Heart right ventricle (tissue), 16 donors: ENCODE data around the gene ADH1C. TPM values are rescaled to one million over a fixed set of nuclear protein-coding genes. Genes with fewer than 3 reads are reported as not detected.
"Not testable (repeated sequence)": the region's sequence is repeated elsewhere in the genome, so short reads cannot be mapped to it uniquely, and the experiment has no call there.

Source experiments
- ATAC-seq, 8 donors: fragments of 200-7000 bp; cut with Tn5 transposase; one replicate each; pipeline ENCODE4 v1.9.1; 2020; ENCODE audit warnings: mild to moderate bottlenecking in 8 of 8, moderate library complexity in 8 of 8, moderate number of reproducible peaks in 1 of 8
- DNase-seq, 2 donors: peaks; one replicate each; pipeline ENCODE4 v3.0.0-alpha.2; 2020
- H3K27ac ChIP-seq, 10 donors: fragments of 200-600 bp; sonication (generic) in 2 of 10; one replicate each; pipeline versions ENCODE4 v1.5.0 to v1.8.0; 2020 to 2022; ENCODE audit warnings: mild to moderate bottlenecking in 3 of 10
- H3K27me3 ChIP-seq, 7 donors: fragments of 200-600 bp; one replicate each; pipeline ENCODE4 v1.8.0; 2021 to 2022; ENCODE audit warnings: mild to moderate bottlenecking in 2 of 7
- H3K36me3 ChIP-seq, 9 donors: fragments of 200-600 bp; sonication (generic) in 1 of 9; one replicate each; pipeline versions ENCODE4 v1.5.0 to v1.8.0; 2020 to 2022; ENCODE audit warnings: mild to moderate bottlenecking in 2 of 9
- H3K4me1 ChIP-seq, 9 donors: fragments of 200-600 bp; sonication (generic) in 1 of 9; one replicate each; pipeline versions ENCODE4 v1.5.0 to v1.8.0; 2020 to 2022; ENCODE audit warnings: mild to moderate bottlenecking in 4 of 9
- H3K4me3 ChIP-seq, 10 donors: fragments of 200-600 bp; sonication (generic) in 2 of 10; one replicate each; pipeline versions ENCODE4 v1.5.0 to v1.8.0; 2020 to 2022; ENCODE audit warnings: mild to moderate bottlenecking in 7 of 10, moderate library complexity in 2 of 10
- H3K9me3 ChIP-seq, 11 donors: fragments of 200-600 bp in 10 of 11; sonication (generic) in 2 of 11; one replicate each; pipeline versions ENCODE4 v1.5.0 to v1.8.0; 2013 to 2022; ENCODE audit warnings: mild to moderate bottlenecking in 2 of 11, control low read depth in 1 of 11, moderate library complexity in 1 of 11
- CTCF ChIP-seq, 9 donors: fragments of 200-600 bp; sonication (generic) in 2 of 9; IDR thresholded peaks; one replicate each; pipeline versions ENCODE4 v1.5.0 to v1.8.0; 2021 to 2022; ENCODE audit warnings: antibody characterized with exemption in 9 of 9, mild to moderate bottlenecking in 5 of 9, moderate library complexity in 1 of 9
- WGBS, 2 donors: extraction: QIAGEN DNeasy Blood & Tissue Kit; methylation state at CpG; one replicate each; pipeline ENCODE4 v1.1.7; 2013; ENCODE audit warnings: inconsistent platforms in 1 of 2; 5-methylcytosine and 5-hydroxymethylcytosine counted together
- intact Hi-C, 10 donors: fragments of 100-400 bp; cut with DNase I; formaldehyde crosslinking; loops; one replicate each; pipeline versions ENCODE4 v1.11.1 to v1.14.2; 2022
- polyA plus RNA-seq, 2 donors: library from polyadenylated mRNA; stranded (reverse); fragments of 200-250 nt; gene quantifications; one replicate each; pipeline ENCODE4 v1.2.3, GENCODE V29; 2013
- total RNA-seq, 10 donors: library from RNA; stranded (reverse); fragmentation: NEBNext Ultra II Directional in 3 of 10; extraction: Animal tissue kit (Norgen Biotek cat#: 25700) in 3 of 10; gene quantifications; one replicate each; pipeline versions ENCODE4 v1.2.1 to v1.2.4, GENCODE V29; 2021 to 2023
- donor health status: Arrhythmogenic right ventricular cardiomyopathy.
- donor health status: ischemic (EF 13 %, LVEDD 7.1; RV severe dilation, severe dysfunction).
- donor health status: healthy with polysubstance abuse.
- donor health status: DM: no; HTN: yes; CAD: no.
- donor health status: DM: no; HTN: no; CAD: no.
- donor health status: ischemic (EF 25% LVEDD 6.9; RV normal size, moderate dysfunction).
- donor health status: ischemic (EF 25% LVEDD 5.7; RV mildly dilated, moderate dysfunction).
- donor health status: healthy.
- donor health status: DM: yes; HTN: yes; CAD: no.
- donor health status: Ischemic cardiomyopathy.
- donor health status: ischemic (EF 35%, LVEDD 5.7; RV mildly dilated, moderate dysfunction).
- donor health status: nonischemic (EF 11% LVEDD 7.7; RV severe dilation, severe dysfunction).
- donor health status: DM: yes; HTN: yes; CAD: no.
- donor health status: PGD.
- donor health status: ischemic (EF 29% LVEDD 5.4; RV normal size, mild dysfunction).
- donor health status: nonischemic (EF 23%, LVEDD 6.1; RV moderate dilation, normal function).

ADH1C gene
- total and polyA plus RNA-seq, 12 donors: 0.85 to 8.6 (median 2.1) TPM

DNA sequence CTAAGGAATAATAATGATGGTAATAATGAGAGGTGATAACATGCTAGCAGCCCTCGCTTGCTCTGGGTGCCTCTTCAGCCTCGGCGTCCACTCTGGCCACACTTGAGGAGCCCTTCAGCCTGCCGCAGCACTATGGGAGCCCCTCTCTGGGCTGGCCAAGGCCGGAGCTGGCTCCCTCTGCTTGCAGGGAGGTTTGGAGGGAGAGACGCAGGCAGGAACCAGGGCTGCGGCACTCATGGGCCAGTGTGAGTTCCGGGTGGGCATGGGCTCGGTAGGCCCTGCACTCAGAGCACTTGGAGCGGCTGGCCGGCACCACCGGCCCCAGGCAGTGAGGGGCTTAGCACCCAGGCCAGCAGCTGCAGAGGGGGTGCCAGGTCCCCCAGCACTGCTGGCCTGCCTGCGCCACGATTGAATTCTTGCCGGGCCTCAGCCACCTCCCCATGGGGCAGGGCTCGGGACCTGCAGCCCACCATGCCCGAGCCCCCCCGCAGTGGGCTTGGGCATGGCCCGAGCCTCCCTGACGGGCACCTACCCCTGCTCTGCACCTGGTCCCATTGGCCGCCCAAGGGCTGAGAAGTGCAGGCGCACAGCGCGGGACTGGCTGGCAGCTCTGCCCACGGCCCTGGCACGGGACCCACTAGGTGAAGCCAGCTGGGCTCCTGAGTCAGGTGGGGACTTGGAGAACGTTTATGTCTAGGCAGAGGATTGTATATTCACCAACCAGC, 7.1 kb upstream of the ADH1C start:
- Histone ChIP-seq H3K27me3 (no peaks in the 10 kb centered on the region), H3K4me3 (no peak overlapping the region), H3K4me1 (peaks cover 0 to 9% (median 0%) of the 10 kb centered on the region in 9 donors), H3K27ac (no peak overlapping the region), H3K9me3 (peaks cover 0 to 22% (median 0%) of the 10 kb centered on the region in 11 donors), H3K36me3 (no peaks in the 10 kb centered on the region)
- ATAC-seq: no peak
- TF ChIP-seq CTCF (IDR thresholded peaks at IDR 0.05): no peak
- 88 to 91% methylated on average over 27 of the region's 27 CpGs for WGBS, 2 donors
- intact Hi-C loops: no loop called here
- DNase-seq: no peak

GRCh38 chr4:99357948-99358347, 5.4 kb upstream of the ADH1C start:
- H3K36me3 ChIP-seq: no peaks in the 10 kb centered on the region
- WGBS, 2 donors: 59 to 91% methylated on average over 2 of the region's 2 CpGs
- no peak overlapping the region for H3K4me3 ChIP-seq
- peaks cover 0 to 12% (median 0%) of the 10 kb centered on the region in 9 donors for H3K4me1 ChIP-seq
- no peak for DNase-seq
- H3K27me3 ChIP-seq: no peaks in the 10 kb centered on the region
- no peak for ATAC-seq
- intact Hi-C loops: no loop called here
- peaks cover 0 to 21% (median 0%) of the 10 kb centered on the region in 11 donors for H3K9me3 ChIP-seq
- H3K27ac ChIP-seq: no peak overlapping the region
- TF ChIP-seq CTCF (IDR thresholded peaks at IDR 0.05): no peak

DNA sequence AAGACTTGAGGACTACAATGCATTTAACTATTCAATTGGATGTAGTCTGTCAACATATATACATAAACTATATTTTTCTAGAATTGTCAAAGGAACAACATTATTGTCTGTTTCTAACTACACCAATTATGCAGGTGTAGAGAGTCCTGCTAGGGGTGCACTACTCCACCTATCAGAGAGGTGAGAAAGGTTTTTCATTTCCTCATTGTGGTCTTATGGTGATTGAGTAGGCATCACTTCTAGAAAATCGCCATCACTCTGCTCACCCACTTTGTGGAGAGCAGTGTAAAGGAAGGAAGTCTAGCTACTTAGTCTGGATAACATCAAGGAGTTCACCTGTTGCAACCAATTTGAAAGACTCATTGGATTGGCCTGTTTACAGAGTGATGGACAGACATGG, 4.4 kb upstream of the ADH1C start:
- ATAC-seq: no peak
- no peak for DNase-seq
- H3K27ac ChIP-seq: no peak overlapping the region
- H3K36me3 ChIP-seq: no peaks in the 10 kb centered on the region
- 88% methylated on average over 1 of the region's 1 CpG for WGBS, 2 donors
- intact Hi-C loops: no loop called here
- no peak for TF ChIP-seq CTCF (IDR thresholded peaks at IDR 0.05)
- H3K9me3 ChIP-seq: peaks cover 0 to 21% (median 0%) of the 10 kb centered on the region in 11 donors
- H3K4me3 ChIP-seq: no peak overlapping the region
- peaks cover 0 to 7% (median 0%) of the 10 kb centered on the region in 9 donors for H3K4me1 ChIP-seq
- no peaks in the 10 kb centered on the region for H3K27me3 ChIP-seq

GRCh38 chr4:99356149-99356548, 3.6 kb upstream of the ADH1C start:
- 74 to 79% methylated on average over 10 of the region's 10 CpGs for WGBS, 2 donors
- ATAC-seq, H3K4me1 ChIP-seq, DNase-seq, H3K36me3 ChIP-seq, H3K4me3 ChIP-seq, H3K27ac ChIP-seq, H3K27me3 ChIP-seq, intact Hi-C loops: not testable (repeated sequence)
- H3K9me3 ChIP-seq: peaks cover 0 to 21% (median 0%) of the 10 kb centered on the region in 11 donors

DNA sequence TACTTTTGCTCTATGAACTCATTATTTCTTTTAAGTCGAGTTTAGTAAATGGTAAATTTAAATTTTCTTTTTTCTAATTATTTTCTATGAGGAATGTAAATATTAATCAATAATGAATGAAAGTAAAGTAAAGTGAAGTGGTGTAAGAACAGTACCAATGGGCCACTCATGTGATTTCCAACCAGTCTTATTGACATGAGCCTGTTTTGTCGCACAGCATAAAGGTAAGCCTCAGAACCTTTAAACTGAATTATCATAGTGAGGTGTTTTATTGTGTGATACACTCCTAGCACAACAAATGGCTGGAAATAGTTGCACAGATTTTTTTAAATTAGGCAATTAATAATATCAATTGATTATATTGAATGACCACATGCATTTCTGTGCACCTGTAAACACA, 1.1 kb downstream of the ADH1C start:
- no peak for ATAC-seq
- H3K4me3 ChIP-seq: peak overlapping the region in 2 of 10 donors; percentile 31 to 36
- intact Hi-C loops: no loop called here
- peaks cover 0 to 6% (median 0%) of the 10 kb centered on the region in 9 donors for H3K4me1 ChIP-seq
- DNase-seq: no peak
- no peak overlapping the region for H3K27ac ChIP-seq
- no peak for TF ChIP-seq CTCF (IDR thresholded peaks at IDR 0.05)
- peaks cover 0 to 3% (median 0%) of the 10 kb centered on the region in 11 donors for H3K9me3 ChIP-seq
- no peaks in the 10 kb centered on the region for H3K27me3 ChIP-seq
- 88 to 89% methylated on average over 2 of the region's 2 CpGs for WGBS, 2 donors
- H3K36me3 ChIP-seq: no peaks in the 10 kb centered on the region
